ENCODE results near the gene MMP19. TPM values are rescaled to one million over a fixed set of nuclear protein-coding genes. Genes with fewer than 3 reads are reported as not detected.

Gene MMP19
- total RNA-seq, 1 donor from 2014 or later: 0.89 TPM

GRCh38 chr12:55818886-55819285 lies 23.9 kb downstream of the MMP19 start:
- Mint-ChIP-seq H3K9me3 (ENCODE audit: low read depth) (no peaks in the 10 kb centered on the region), H3K27me3 (no peaks in the 10 kb centered on the region), H3K4me3 (ENCODE audit: low read depth) (no peak overlapping the region), H3K36me3 (ENCODE audit: insufficient read depth) (peaks cover 16% of the 10 kb centered on the region), H3K27ac (no peak overlapping the region), H3K4me1 (ENCODE audit: low read depth) (peaks cover 26% of the 10 kb centered on the region)
- no peak for DNase-seq (ENCODE audit: low spot score, unreplicated experiment)
- no peak for TF ChIP-seq CTCF (IDR thresholded peaks at IDR 0.05; ENCODE audit: unreplicated experiment)

DNA sequence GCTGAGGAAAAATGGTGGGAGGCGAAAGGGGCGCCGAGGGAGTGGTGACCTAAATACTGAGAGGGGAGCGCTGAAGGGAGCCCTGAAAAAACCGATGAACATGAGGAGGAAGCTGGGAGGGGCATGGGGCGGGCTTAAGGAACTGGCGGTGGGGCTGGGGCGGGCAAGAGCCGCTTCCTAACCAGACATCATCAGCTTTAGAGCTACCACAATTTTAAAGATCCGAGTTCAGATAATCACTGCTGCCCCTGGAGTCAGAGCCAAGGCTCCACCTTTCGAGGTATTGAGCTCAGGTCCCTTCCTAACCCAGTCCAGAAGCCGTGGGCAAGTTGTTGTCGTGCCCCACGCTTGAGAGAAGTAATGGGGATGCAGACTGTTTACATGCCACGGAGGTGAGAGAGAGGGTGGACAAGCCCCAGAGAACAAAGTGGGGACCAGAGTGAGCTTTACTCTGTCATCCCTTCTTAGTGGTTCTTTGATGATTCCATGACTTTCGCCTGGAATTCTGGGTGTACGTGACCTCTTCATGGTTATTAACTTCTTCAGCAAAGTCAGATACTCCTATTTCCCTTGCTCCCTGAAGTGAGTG lies 24.5 kb downstream of the MMP19 start:
- no peak overlapping the region for H3K4me3 Mint-ChIP-seq (ENCODE audit: low read depth)
- H3K27me3 Mint-ChIP-seq: no peaks in the 10 kb centered on the region
- no peak for TF ChIP-seq CTCF (IDR thresholded peaks at IDR 0.05; ENCODE audit: unreplicated experiment)
- H3K4me1 Mint-ChIP-seq (ENCODE audit: low read depth): peaks cover 20% of the 10 kb centered on the region
- no peaks in the 10 kb centered on the region for H3K9me3 Mint-ChIP-seq (ENCODE audit: low read depth)
- no peak overlapping the region for H3K27ac Mint-ChIP-seq
- H3K36me3 Mint-ChIP-seq (ENCODE audit: insufficient read depth): peaks cover 17% of the 10 kb centered on the region
- DNase-seq (ENCODE audit: low spot score, unreplicated experiment): no peak

DNA sequence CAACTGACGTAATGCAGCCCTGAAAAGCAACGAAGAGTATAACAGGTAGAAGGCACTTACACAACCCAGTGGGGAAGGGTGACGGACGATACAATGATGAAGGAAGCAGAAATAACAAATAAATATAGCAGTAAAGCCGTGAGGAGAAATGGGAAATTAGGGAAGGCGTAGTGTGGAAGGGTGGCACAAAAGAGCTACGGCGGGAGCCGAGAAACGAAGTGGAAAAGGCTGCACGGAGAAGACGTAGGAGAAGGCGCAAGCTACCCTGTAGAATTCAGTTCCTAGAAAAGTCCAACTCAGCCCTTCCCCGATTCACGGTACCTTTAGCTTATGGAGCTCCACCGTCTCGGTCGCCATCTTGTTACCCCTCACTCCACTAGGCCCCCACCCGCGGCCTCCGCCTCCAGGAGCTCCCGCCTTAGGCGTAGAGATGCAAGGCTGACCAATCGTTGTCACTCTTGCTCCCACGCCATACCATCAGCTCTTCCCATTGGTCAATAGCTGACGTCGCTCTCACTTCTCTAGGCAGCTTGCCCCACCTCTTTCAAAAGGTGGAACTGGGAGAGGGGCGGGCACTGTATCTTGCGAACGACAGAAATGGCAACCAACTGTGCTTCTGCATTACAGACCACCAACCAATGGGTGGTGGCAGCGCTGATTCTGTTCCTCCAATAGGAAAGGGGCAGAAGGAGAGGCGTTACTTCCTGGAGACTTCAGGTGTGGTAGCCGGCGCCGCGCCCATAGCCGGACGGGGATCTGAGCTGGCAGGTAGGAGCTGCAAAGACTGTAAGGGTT lies 25.2 kb downstream of the MMP19 start, which contains the start of the genes ORMDL2 and SARNP:
Gene ORMDL2, plus strand, starts transcription at position 697 of the 795 bp plus-strand sequence. CDS start 959 bp downstream, outside the sequence.
Gene SARNP, minus strand, starts transcription at position 380 of the 795 bp plus-strand sequence. Its CDS starts 23 bp downstream, at position 357.
- peak; percentile 90 for DNase-seq (ENCODE audit: low spot score, unreplicated experiment)
- no peak for TF ChIP-seq CTCF (IDR thresholded peaks at IDR 0.05; ENCODE audit: unreplicated experiment)
- no peaks in the 10 kb centered on the region for H3K9me3 Mint-ChIP-seq (ENCODE audit: low read depth)
- H3K4me1 Mint-ChIP-seq (ENCODE audit: low read depth): peaks cover 21% of the 10 kb centered on the region
- no peak within 1 kb of the TSS for H3K4me3 Mint-ChIP-seq (ENCODE audit: low read depth)
- peaks cover 17% of the 10 kb centered on the region for H3K36me3 Mint-ChIP-seq (ENCODE audit: insufficient read depth)
- no peaks in the 10 kb centered on the region for H3K27me3 Mint-ChIP-seq
- H3K27ac Mint-ChIP-seq: no peak within 1 kb of the TSS

DNA sequence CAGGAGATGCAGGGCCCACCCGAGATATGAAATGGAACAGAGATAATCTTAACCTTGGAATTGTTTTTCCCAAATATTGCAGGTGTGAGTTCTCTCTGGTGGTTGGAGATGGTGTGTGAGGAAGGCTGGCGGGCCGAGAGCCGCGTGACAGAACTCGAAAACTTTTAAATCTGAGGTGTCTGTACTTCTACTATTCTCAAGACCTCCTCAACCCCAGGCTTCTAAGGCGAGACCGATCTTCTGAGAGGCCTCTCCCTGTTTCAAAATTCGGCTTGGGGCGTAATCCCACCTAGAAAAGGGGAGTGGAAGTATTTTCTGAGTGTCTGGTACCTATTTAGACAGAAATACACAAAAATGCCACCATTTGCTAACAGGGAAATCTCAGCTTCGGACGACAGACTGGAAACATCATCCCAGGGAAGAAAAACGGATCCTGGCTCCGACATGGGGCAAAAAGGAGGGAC lies 25.8 kb downstream of the MMP19 start:
- DNase-seq (ENCODE audit: low spot score, unreplicated experiment): no peak

More for the DNA sequence above, 25.8 kb downstream of the MMP19 start:
- no peaks in the 10 kb centered on the region for H3K9me3 Mint-ChIP-seq (ENCODE audit: low read depth)
- no peaks in the 10 kb centered on the region for H3K27me3 Mint-ChIP-seq
- no peak for TF ChIP-seq CTCF (IDR thresholded peaks at IDR 0.05; ENCODE audit: unreplicated experiment)
- H3K4me1 Mint-ChIP-seq (ENCODE audit: low read depth): peaks cover 21% of the 10 kb centered on the region
- no peak overlapping the region for H3K27ac Mint-ChIP-seq
- H3K36me3 Mint-ChIP-seq (ENCODE audit: insufficient read depth): peaks cover 13% of the 10 kb centered on the region
- H3K4me3 Mint-ChIP-seq (ENCODE audit: low read depth): no peak overlapping the region

All from progenitor cell of endocrine pancreas (in vitro differentiated cells).